ENCODE results near the gene STRN3.

STRN3 gene

GRCh38 chr14:30884901-30885300 is 141.3 kb downstream of the STRN3 start:
- TF ChIP-seq CSDC2 (CRISPR knock-in tag; IDR thresholded peaks at IDR 0.05): no peak
- TF ChIP-seq ZNF8 (CRISPR knock-in tag; IDR thresholded peaks at IDR 0.05): no peak
- no peak for TF ChIP-seq BACH2 (CRISPR knock-in tag; IDR thresholded peaks at IDR 0.05; ENCODE audit: borderline replicate concordance)
- TF ChIP-seq ZFP30 (CRISPR knock-in tag; IDR thresholded peaks at IDR 0.05): no peak
- TF ChIP-seq ZNF70 (CRISPR knock-in tag; IDR thresholded peaks at IDR 0.05): no peak
- TF ChIP-seq PPARA (CRISPR knock-in tag; IDR thresholded peaks at IDR 0.05; ENCODE audit: borderline replicate concordance): no peak
- no peak for TF ChIP-seq ZC3H10 (CRISPR knock-in tag; IDR thresholded peaks at IDR 0.05)
- no peak for TF ChIP-seq OSR1 (CRISPR knock-in tag; IDR thresholded peaks at IDR 0.05)
- TF ChIP-seq ISL1 (CRISPR knock-in tag; IDR thresholded peaks at IDR 0.05): no peak
- no peak for ATAC-seq

DNA sequence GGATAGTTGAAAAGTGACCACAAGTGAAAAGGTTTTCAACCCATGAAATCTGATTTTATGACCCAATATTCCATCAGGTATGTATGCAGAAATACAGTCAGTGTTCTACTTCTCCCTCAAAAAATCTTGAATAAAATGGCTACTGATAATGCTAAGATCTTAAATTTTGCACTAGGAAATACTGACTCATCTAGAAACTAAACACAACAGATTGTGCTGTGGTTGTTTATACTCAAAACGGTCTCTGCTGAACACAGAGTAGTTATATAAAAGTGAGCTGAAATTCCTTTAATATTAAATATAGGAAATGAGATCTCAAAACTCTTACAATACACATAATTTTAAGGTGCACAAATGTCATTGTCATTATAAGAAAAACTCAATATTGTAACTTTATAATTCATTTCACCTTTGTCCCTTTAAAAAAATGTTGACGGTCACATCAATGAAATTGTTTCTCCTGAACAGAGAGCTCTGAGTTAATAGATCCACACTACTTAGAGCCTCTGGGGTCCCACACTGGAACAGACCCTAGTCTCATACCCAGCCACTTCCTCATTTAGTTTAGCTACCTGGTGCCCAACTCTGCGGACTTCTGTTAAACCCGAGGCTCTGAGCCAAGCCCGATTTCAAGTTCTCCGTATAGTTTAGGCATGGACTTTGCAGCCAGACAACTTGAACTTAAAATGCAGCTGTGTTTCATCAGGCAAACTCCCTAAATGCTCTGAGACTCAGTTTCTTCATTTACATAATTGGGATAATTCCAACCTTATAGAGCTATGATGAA is 142.5 kb downstream of the STRN3 start:
- no peak for ATAC-seq
- TF ChIP-seq CSRNP3 (CRISPR knock-in tag; IDR thresholded peaks at IDR 0.05) (no peak), SNAI2 (CRISPR knock-in tag; IDR thresholded peaks at IDR 0.05) (no peak), TSHZ2 (CRISPR knock-in tag; IDR thresholded peaks at IDR 0.05) (no peak), RARB (CRISPR knock-in tag; IDR thresholded peaks at IDR 0.05) (no peak), ZNF70 (CRISPR knock-in tag; IDR thresholded peaks at IDR 0.05) (no peak), GLIS3 (CRISPR knock-in tag; IDR thresholded peaks at IDR 0.05) (no peak), ARNTL (CRISPR knock-in tag; IDR thresholded peaks at IDR 0.05; ENCODE audit: borderline replicate concordance, low read depth) (no peak), PATZ1 (CRISPR knock-in tag; IDR thresholded peaks at IDR 0.05; ENCODE audit: borderline replicate concordance) (no peak), BACH2 (CRISPR knock-in tag; IDR thresholded peaks at IDR 0.05; ENCODE audit: borderline replicate concordance) (no peak), ZNF565 (CRISPR knock-in tag; conservative IDR thresholded peaks at IDR 0.05; ENCODE audit: low read depth) (no peak), ZFP30 (CRISPR knock-in tag; IDR thresholded peaks at IDR 0.05) (no peak), ZC3H10 (CRISPR knock-in tag; IDR thresholded peaks at IDR 0.05) (no peak), PPARA (CRISPR knock-in tag; IDR thresholded peaks at IDR 0.05; ENCODE audit: borderline replicate concordance) (no peak), TCF4 (CRISPR knock-in tag; IDR thresholded peaks at IDR 0.05; ENCODE audit: borderline replicate concordance) (no peak), ESRRG (CRISPR knock-in tag; IDR thresholded peaks at IDR 0.05) (no peak), TOX (CRISPR knock-in tag; IDR thresholded peaks at IDR 0.05; ENCODE audit: borderline replicate concordance) (no peak), CSDC2 (CRISPR knock-in tag; IDR thresholded peaks at IDR 0.05) (no peak), ISL1 (CRISPR knock-in tag; IDR thresholded peaks at IDR 0.05) (no peak), OSR1 (CRISPR knock-in tag; IDR thresholded peaks at IDR 0.05) (no peak)

- TF ChIP-seq ESRRG (CRISPR knock-in tag; IDR thresholded peaks at IDR 0.05) (no peak), TSHZ2 (CRISPR knock-in tag; IDR thresholded peaks at IDR 0.05) (no peak), ZNF8 (CRISPR knock-in tag; IDR thresholded peaks at IDR 0.05) (no peak), ISL1 (CRISPR knock-in tag; IDR thresholded peaks at IDR 0.05) (no peak), TOX (CRISPR knock-in tag; IDR thresholded peaks at IDR 0.05; ENCODE audit: borderline replicate concordance) (no peak), CSDC2 (CRISPR knock-in tag; IDR thresholded peaks at IDR 0.05) (no peak), OSR1 (CRISPR knock-in tag; IDR thresholded peaks at IDR 0.05) (no peak), ARNTL (CRISPR knock-in tag; IDR thresholded peaks at IDR 0.05; ENCODE audit: borderline replicate concordance, low read depth) (no peak), PPARA (CRISPR knock-in tag; IDR thresholded peaks at IDR 0.05; ENCODE audit: borderline replicate concordance) (no peak), ZNF70 (CRISPR knock-in tag; IDR thresholded peaks at IDR 0.05) (no peak), TCF4 (CRISPR knock-in tag; IDR thresholded peaks at IDR 0.05; ENCODE audit: borderline replicate concordance) (no peak), ZC3H10 (CRISPR knock-in tag; IDR thresholded peaks at IDR 0.05) (no peak), CSRNP3 (CRISPR knock-in tag; IDR thresholded peaks at IDR 0.05) (no peak)
Measured at GRCh38 chr14:30882431-30882830, 143.7 kb downstream of the STRN3 start.

More at GRCh38 chr14:30882431-30882830, 143.7 kb downstream of the STRN3 start:
- no peak; the same call in 2 of the 3 replicates for ATAC-seq

Measured in SK-N-SH treated with all-trans-retinoic acid at 6 μM for 48 hours (cell line).